GM10248 (cell line): ENCODE measurements around the gene WDR45B.

Experiments used
- CTCF ChIA-PET: fragments of 300-600 bp; sonication (Branson Sonifier 250); formaldehyde crosslinking; extraction: SDS; loops from one replicate; lab custom pipeline; 2021; ENCODE audit warnings: antibody characterized with exemption; lab: Yijun Ruan, JAX
- POLR2A ChIA-PET: fragments of 350-650 bp; sonication (Branson Sonifier 250); formaldehyde crosslinking; extraction: SDS; loops from one replicate; lab custom pipeline; 2020; ENCODE audit warnings: antibody characterized with exemption; lab: Yijun Ruan, JAX
- DNase-seq: peaks from one replicate; pipeline ENCODE4 v3.0.0; 2012; ENCODE audit errors: extremely low spot score
- CTCF ChIP-seq: IDR thresholded peaks from 2 replicates; pipeline ENCODE4 v1.5.1; 2012; ENCODE audit warnings: mild to moderate bottlenecking, low read depth; ENCODE audit errors: extremely low read depth, missing control alignments, control extremely low read depth

The WDR45B gene

GRCh38 chr17:82633343-82633742, 14.9 kb downstream of the WDR45B start:
- ChIA-PET POLR2A (no interaction called here), CTCF (interaction anchor here (0.9 kb wide), 1 partner anchor 10 kb away, joined by 3 read pairs; no protein-coding TSS in a partner anchor)
- TF ChIP-seq CTCF: no peak

GRCh38 chr17:82632451-82632850, 15.8 kb downstream of the WDR45B start:
- CTCF ChIA-PET: interaction anchor here (0.7 to 1.4 kb wide), 5 partner anchors 9 to 149 kb away, joined by 3 to 6 read pairs (median 3); no protein-coding TSS in a partner anchor
- DNase-seq: peak; percentile 54
- TF ChIP-seq CTCF: no peak
- POLR2A ChIA-PET: interaction anchor here (0.6 kb wide), 1 partner anchor 9 kb away, joined by 3 read pairs; no protein-coding TSS in a partner anchor

More at GRCh38 chr17:82633343-82633742, 14.9 kb downstream of the WDR45B start:
- DNase-seq: no peak

GRCh38 chr17:82631544-82631943, 16.7 kb downstream of the WDR45B start:
- ChIA-PET CTCF (interaction anchor here (0.7 to 1.4 kb wide), 2 partner anchors 10 to 16 kb away, joined by 3 to 6 read pairs; no protein-coding TSS in a partner anchor), POLR2A (no interaction called here)
- TF ChIP-seq CTCF: no peak
- DNase-seq: no peak

GRCh38 chr17:82630212-82630611, 18.0 kb downstream of the WDR45B start:
- CTCF ChIA-PET: no interaction called here
- TF ChIP-seq CTCF: no peak
- POLR2A ChIA-PET: no interaction called here
- DNase-seq: no peak

GRCh38 chr17:82629748-82630147, 18.5 kb downstream of the WDR45B start:
- TF ChIP-seq CTCF: no peak
- ChIA-PET POLR2A (no interaction called here), CTCF (no interaction called here)
- no peak for DNase-seq

GRCh38 chr17:82627405-82627804, 20.8 kb downstream of the WDR45B start:
- DNase-seq: no peak
- POLR2A ChIA-PET: no interaction called here
- CTCF ChIA-PET: no interaction called here
- TF ChIP-seq CTCF: no peak
